Measurements from ENCODE around the gene HEATR1. TPM values are rescaled to one million over a fixed set of nuclear protein-coding genes. Genes with fewer than 3 reads are reported as not detected.
"Not testable (repeated sequence)": the region's sequence is repeated elsewhere in the genome, so short reads cannot be mapped to it uniquely, and the experiment has no call there.

HEATR1 gene
- total RNA-seq, 1 donor from 2014 or later = 23.6 TPM

GRCh38 chr1:236604905-236605806 is 840 bp upstream of the HEATR1 start:
- peak overlapping the region; percentile 79 for H3K27ac ChIP-seq
- ATAC-seq = no peak
- no peak for TF ChIP-seq CTCF (IDR thresholded peaks at IDR 0.05)
- intact Hi-C loops (cut with DNase I) = no loop called here
- peak overlapping the region; percentile 93 for H3K4me3 ChIP-seq
- peaks cover 8% of the 10 kb centered on the region for H3K4me1 ChIP-seq
- no peaks in the 10 kb centered on the region for H3K9me3 ChIP-seq
- DNase-seq = no peak
- H3K36me3 ChIP-seq = peaks cover 9% of the 10 kb centered on the region
- H3K27me3 ChIP-seq = peaks cover 7% of the 10 kb centered on the region

GRCh38 chr1:236602171-236602570 is 2.1 kb downstream of the HEATR1 start:
- peaks cover 33% of the 10 kb centered on the region for H3K36me3 ChIP-seq
- intact Hi-C loops (cut with DNase I) = no loop called here
- no peak for TF ChIP-seq CTCF (IDR thresholded peaks at IDR 0.05)
- no peak overlapping the region for H3K27ac ChIP-seq
- H3K4me3 ChIP-seq = no peak overlapping the region
- DNase-seq (no peak), ATAC-seq (no peak)
- H3K4me1 ChIP-seq = peaks cover 8% of the 10 kb centered on the region
- H3K9me3 ChIP-seq = no peaks in the 10 kb centered on the region
- no peaks in the 10 kb centered on the region for H3K27me3 ChIP-seq

GRCh38 chr1:236590553-236591150 is 13.7 kb downstream of the HEATR1 start:
- Histone ChIP-seq H3K4me1 (no peaks in the 10 kb centered on the region), H3K27ac (no peak overlapping the region), H3K36me3 (peaks cover 96% of the 10 kb centered on the region), H3K4me3 (no peak overlapping the region), H3K9me3 (no peaks in the 10 kb centered on the region), H3K27me3 (no peaks in the 10 kb centered on the region)
- no peak for DNase-seq
- TF ChIP-seq CTCF (IDR thresholded peaks at IDR 0.05) = no peak
- intact Hi-C loops (cut with DNase I) = no loop called here
- ATAC-seq = no peak

- intact Hi-C loops (cut with DNase I) = no loop called here
These were observed 14.8 kb downstream of the HEATR1 start for GRCh38 chr1:236589531-236589930.

GRCh38 chr1:236581528-236581927 is 22.8 kb downstream of the HEATR1 start:
- ATAC-seq (no peak), DNase-seq (no peak)
- intact Hi-C loops (cut with DNase I) = no loop called here
- no peaks in the 10 kb centered on the region for H3K4me1 ChIP-seq
- H3K4me3 ChIP-seq = no peak overlapping the region
- no peaks in the 10 kb centered on the region for H3K9me3 ChIP-seq
- no peaks in the 10 kb centered on the region for H3K27me3 ChIP-seq
- no peak overlapping the region for H3K27ac ChIP-seq
- peaks cover 89% of the 10 kb centered on the region for H3K36me3 ChIP-seq
- no peak for TF ChIP-seq CTCF (IDR thresholded peaks at IDR 0.05)

More at GRCh38 chr1:236589531-236589930, 14.8 kb downstream of the HEATR1 start:
- Histone ChIP-seq H3K27ac (no peak overlapping the region), H3K27me3 (no peaks in the 10 kb centered on the region), H3K36me3 (peaks cover 96% of the 10 kb centered on the region), H3K4me3 (no peak overlapping the region), H3K9me3 (no peaks in the 10 kb centered on the region), H3K4me1 (no peaks in the 10 kb centered on the region)
- TF ChIP-seq CTCF (IDR thresholded peaks at IDR 0.05) = no peak
- no peak for DNase-seq
- no peak for ATAC-seq

- H3K36me3 ChIP-seq = peaks cover 89% of the 10 kb centered on the region
- ATAC-seq; intact Hi-C loops (cut with DNase I); H3K4me1 ChIP-seq; DNase-seq; H3K4me3 ChIP-seq; H3K9me3 ChIP-seq; H3K27ac ChIP-seq; H3K27me3 ChIP-seq: not testable (repeated sequence)
These were observed 23.9 kb downstream of the HEATR1 start for GRCh38 chr1:236580404-236580803.

All from upper lobe of right lung (tissue), 1 donor.